Muscle of leg (tissue), 11 donors: Measurements from ENCODE around the gene SPECC1. TPM values are rescaled to one million over a fixed set of nuclear protein-coding genes. Genes with fewer than 3 reads are reported as not detected.
A peak's percentile ranks its signal among the peaks of the same experiment; 100 is the strongest.

Experiments used
- DNase-seq: peaks from one replicate; pipeline ENCODE4 v3.0.0; 2013
- H3K27ac ChIP-seq: one replicate; pipeline ENCODE4 v1.5.1; 2013; ENCODE audit warnings: mild to moderate bottlenecking, low read length, control low read depth
- H3K27me3 ChIP-seq: one replicate; pipeline ENCODE4 v1.6.1; 2013; ENCODE audit warnings: low read length; ENCODE audit not compliant: control insufficient read depth, insufficient read depth
- H3K36me3 ChIP-seq: one replicate; pipeline ENCODE4 v1.6.1; 2013; ENCODE audit warnings: low read length; ENCODE audit not compliant: control insufficient read depth, insufficient read depth
- H3K4me1 ChIP-seq: one replicate; pipeline ENCODE4 v1.6.1; 2013; ENCODE audit warnings: low read length; ENCODE audit not compliant: control insufficient read depth, insufficient read depth
- H3K4me3 ChIP-seq: one replicate; pipeline ENCODE4 v1.5.1; 2013; ENCODE audit warnings: low read length, control low read depth
- H3K9me3 ChIP-seq: replicated peaks from 2 replicates; pipeline ENCODE4 v1.6.1; 2013; ENCODE audit warnings: low read depth, low read length; ENCODE audit not compliant: control insufficient read depth
- WGBS: methylation state at CpG from one replicate; pipeline ENCODE4 v1.1.5; 2013; ENCODE audit warnings: missing lambda C conversion rate; ENCODE audit not compliant: insufficient coverage; 5-methylcytosine and 5-hydroxymethylcytosine counted together
- polyA plus RNA-seq, 8 donors: library from polyadenylated mRNA; unstranded; fragments of 120-200 nt; gene quantifications; one replicate each; pipeline versions ENCODE4 v1.2.1 to v1.2.3, GENCODE V29; 2013; ENCODE audit warnings: inconsistent platforms in 1 of 8, low replicate concordance in 1 of 8; ENCODE audit not compliant: insufficient read length in 8 of 8, insufficient read depth in 1 of 8
- total RNA-seq: library from RNA; stranded (reverse); fragments of 120-200 nt; gene quantifications from one replicate; pipeline ENCODE4 v1.2.4, GENCODE V29; 2013

SPECC1 gene
- total and polyA plus RNA-seq, 9 donors: 5.7 to 11.6 (median 7.2) TPM

- H3K4me3 ChIP-seq: no peak overlapping the region
- no peaks in the 10 kb centered on the region for H3K4me1 ChIP-seq
- peaks cover 5% of the 10 kb centered on the region for H3K36me3 ChIP-seq
- no peak overlapping the region for H3K27ac ChIP-seq
- H3K27me3 ChIP-seq: no peaks in the 10 kb centered on the region
- WGBS: no CpG with 5 or more reads among the region's 1 CpG
- no peak for DNase-seq
- peaks cover 5% of the 10 kb centered on the region for H3K9me3 ChIP-seq
Measured at GRCh38 chr17:20244671-20245070, 235.5 kb downstream of the SPECC1 start.

GRCh38 chr17:20246692-20247091 lies 237.5 kb downstream of the SPECC1 start:
- DNase-seq: no peak
- WGBS: no CpG with 5 or more reads among the region's 1 CpG
- Histone ChIP-seq H3K27ac (no peak overlapping the region), H3K9me3 (peaks cover 9% of the 10 kb centered on the region), H3K27me3 (no peaks in the 10 kb centered on the region), H3K4me1 (no peaks in the 10 kb centered on the region), H3K4me3 (no peak overlapping the region), H3K36me3 (peaks cover 5% of the 10 kb centered on the region)

GRCh38 chr17:20253323-20253722 lies 244.2 kb downstream of the SPECC1 start:
- H3K4me1 ChIP-seq: peaks cover 10% of the 10 kb centered on the region
- no peaks in the 10 kb centered on the region for H3K27me3 ChIP-seq
- no peak overlapping the region for H3K27ac ChIP-seq
- H3K9me3 ChIP-seq: peaks cover 14% of the 10 kb centered on the region
- H3K4me3 ChIP-seq: no peak overlapping the region
- no peak for DNase-seq
- H3K36me3 ChIP-seq: peaks cover 5% of the 10 kb centered on the region
- no CpG with 5 or more reads among the region's 7 CpGs for WGBS

- peaks cover 12% of the 10 kb centered on the region for H3K9me3 ChIP-seq
- H3K27me3 ChIP-seq: no peaks in the 10 kb centered on the region
- DNase-seq: peak; percentile 66
- H3K36me3 ChIP-seq: peaks cover 5% of the 10 kb centered on the region
- H3K4me1 ChIP-seq: peaks cover 10% of the 10 kb centered on the region
- H3K4me3 ChIP-seq: no peak overlapping the region
- WGBS: 34% methylated on average over 2 of the region's 2 CpGs
- H3K27ac ChIP-seq: no peak overlapping the region
Measured at GRCh38 chr17:20254541-20254940, 245.4 kb downstream of the SPECC1 start.

- DNase-seq: peak; percentile 27
- H3K9me3 ChIP-seq: peaks cover 9% of the 10 kb centered on the region
- H3K4me1 ChIP-seq: peaks cover 13% of the 10 kb centered on the region
- no peak overlapping the region for H3K4me3 ChIP-seq
- H3K27me3 ChIP-seq: no peaks in the 10 kb centered on the region
- peaks cover 5% of the 10 kb centered on the region for H3K36me3 ChIP-seq
- 80% methylated on average over 1 of the region's 2 CpGs for WGBS
- no peak overlapping the region for H3K27ac ChIP-seq
Measured at GRCh38 chr17:20256144-20256543, 247.0 kb downstream of the SPECC1 start.

GRCh38 chr17:20257008-20257407 lies 247.8 kb downstream of the SPECC1 start:
- Histone ChIP-seq H3K4me3 (no peak overlapping the region), H3K9me3 (peaks cover 9% of the 10 kb centered on the region), H3K36me3 (peaks cover 5% of the 10 kb centered on the region), H3K4me1 (peaks cover 13% of the 10 kb centered on the region), H3K27ac (no peak overlapping the region), H3K27me3 (no peaks in the 10 kb centered on the region)
- no CpG with 5 or more reads among the region's 1 CpG for WGBS
- DNase-seq: no peak

- peaks cover 9% of the 10 kb centered on the region for H3K9me3 ChIP-seq
- H3K4me3 ChIP-seq: no peak overlapping the region
- H3K36me3 ChIP-seq: peaks cover 5% of the 10 kb centered on the region
- no peaks in the 10 kb centered on the region for H3K27me3 ChIP-seq
- no peak overlapping the region for H3K27ac ChIP-seq
- 74% methylated on average over 2 of the region's 3 CpGs for WGBS
- DNase-seq: no peak
- peaks cover 15% of the 10 kb centered on the region for H3K4me1 ChIP-seq
Measured at GRCh38 chr17:20257798-20258197, 248.6 kb downstream of the SPECC1 start.

GRCh38 chr17:20259668-20260067 lies 250.5 kb downstream of the SPECC1 start:
- no CpG with 5 or more reads among the region's 4 CpGs for WGBS

GRCh38 chr17:20260268-20260667 lies 251.1 kb downstream of the SPECC1 start:
- WGBS: 69% methylated on average over 6 of the region's 6 CpGs
- DNase-seq: peak; percentile 16

More at GRCh38 chr17:20259668-20260067, 250.5 kb downstream of the SPECC1 start:
- H3K4me3 ChIP-seq: no peak overlapping the region
- H3K27me3 ChIP-seq: no peaks in the 10 kb centered on the region
- no peak overlapping the region for H3K27ac ChIP-seq
- peaks cover 9% of the 10 kb centered on the region for H3K9me3 ChIP-seq
- no peak for DNase-seq
- peaks cover 8% of the 10 kb centered on the region for H3K4me1 ChIP-seq
- peaks cover 5% of the 10 kb centered on the region for H3K36me3 ChIP-seq

GRCh38 chr17:20262226-20263114 lies 253.3 kb downstream of the SPECC1 start:
- Histone ChIP-seq H3K27me3 (no peaks in the 10 kb centered on the region), H3K4me3 (no peak overlapping the region), H3K27ac (no peak overlapping the region), H3K4me1 (peaks cover 13% of the 10 kb centered on the region), H3K9me3 (peaks cover 9% of the 10 kb centered on the region), H3K36me3 (peaks cover 5% of the 10 kb centered on the region)
- DNase-seq: no peak
- 80% methylated on average over 1 of the region's 8 CpGs for WGBS

More at GRCh38 chr17:20260268-20260667, 251.1 kb downstream of the SPECC1 start:
- Histone ChIP-seq H3K4me1 (peaks cover 6% of the 10 kb centered on the region), H3K27me3 (no peaks in the 10 kb centered on the region), H3K9me3 (peaks cover 9% of the 10 kb centered on the region), H3K4me3 (no peak overlapping the region), H3K36me3 (peaks cover 5% of the 10 kb centered on the region), H3K27ac (no peak overlapping the region)
